Activated CD8-positive, alpha-beta T cell treated with anti-CD3 and anti-CD28 coated beads for 36 hours (primary cell): Measurements from ENCODE around the gene ELF1. TPM values are rescaled to one million over a fixed set of nuclear protein-coding genes. Genes with fewer than 3 reads are reported as not detected.

Experiments
- ATAC-seq: fragments of 200-7000 bp; cut with Tn5 transposase; one replicate; pipeline ENCODE4 v1.10.0; 2021; ENCODE audit warnings: mild to moderate bottlenecking, moderate library complexity
- CTCF ChIA-PET: fragments of 350-600 bp; sonication (Branson Sonifier 250); formaldehyde crosslinking; loops from one replicate; lab custom pipeline; 2021; ENCODE audit warnings: antibody characterized with exemption; lab: Charles Lee
- POLR2A ChIA-PET: fragments of 350-600 bp; sonication (Branson Sonifier 250); formaldehyde crosslinking; loops from one replicate; lab custom pipeline; 2021; ENCODE audit warnings: antibody characterized with exemption; lab: Charles Lee
- DNase-seq: peaks from one replicate; pipeline ENCODE4 v3.0.0-alpha.2; 2020
- H3K27ac Mint-ChIP-seq: one replicate; pipeline ENCODE4 v1.8.0; 2021; ENCODE audit warnings: mild to moderate bottlenecking, mixed read lengths
- H3K27me3 Mint-ChIP-seq: one replicate; pipeline ENCODE4 v1.8.0; 2021; ENCODE audit warnings: mixed read lengths
- H3K36me3 Mint-ChIP-seq: one replicate; pipeline ENCODE4 v1.8.0; 2021; ENCODE audit warnings: low read depth, mixed read lengths
- H3K4me1 Mint-ChIP-seq: one replicate; pipeline ENCODE4 v1.8.0; 2021; ENCODE audit warnings: low read depth, mixed read lengths
- H3K4me3 Mint-ChIP-seq: one replicate; pipeline ENCODE4 v1.8.0; 2021; ENCODE audit warnings: mild to moderate bottlenecking, moderate library complexity, mixed read lengths
- H3K9me3 Mint-ChIP-seq: one replicate; pipeline ENCODE4 v1.8.0; 2021; ENCODE audit warnings: mixed read lengths
- CTCF ChIP-seq: fragments of 200-600 bp; IDR thresholded peaks from one replicate; pipeline ENCODE4 v1.8.0; 2022; ENCODE audit warnings: antibody characterized with exemption, mild to moderate bottlenecking
- intact Hi-C: fragments of 100-400 bp; cut with micrococcal nuclease; formaldehyde crosslinking; loops from one replicate; pipeline ENCODE4 v1.10.0; 2022
- total RNA-seq, 2 experiments: library from RNA; stranded (reverse); gene quantifications; one replicate each; pipeline ENCODE4 v1.2.3, GENCODE V29; 2021

ELF1 gene
- total RNA-seq, 2 experiments from 2014 or later = 85.2 to 88.2 TPM

- Mint-ChIP-seq H3K27ac (peak overlapping the region; percentile 68), H3K27me3 (no peaks in the 10 kb centered on the region)
- no peak for TF ChIP-seq CTCF
Observed at GRCh38 chr13:41011382-41011956, 7.6 kb downstream of the ELF1 start.

GRCh38 chr13:41008349-41008980 is 10.7 kb downstream of the ELF1 start:
- POLR2A ChIA-PET = interaction anchor here (0.6 to 4.2 kb wide), 8 partner anchors 9 to 255 kb away, joined by 3 to 23 read pairs (median 4); partner anchors contain the start of genes ELF1 and MTRF1
- peak; percentile 57 for ATAC-seq
- Mint-ChIP-seq H3K4me3 (peak overlapping the region; percentile 55), H3K36me3 (peaks cover 42% of the 10 kb centered on the region), H3K27me3 (no peaks in the 10 kb centered on the region), H3K27ac (peak overlapping the region; percentile 87), H3K9me3 (no peaks in the 10 kb centered on the region), H3K4me1 (peaks cover 77% of the 10 kb centered on the region)
- intact Hi-C loops = no loop called here
- no peak for TF ChIP-seq CTCF
- no peak for DNase-seq
- CTCF ChIA-PET = interaction anchor here (0.7 to 2.2 kb wide), 10 partner anchors 10 to 947 kb away, joined by 3 to 10 read pairs (median 4); no protein-coding TSS in a partner anchor

More at GRCh38 chr13:41011382-41011956, 7.6 kb downstream of the ELF1 start:
- H3K4me1 Mint-ChIP-seq = peaks cover 65% of the 10 kb centered on the region
- CTCF ChIA-PET = interaction anchor here (0.7 to 2.7 kb wide), 8 partner anchors 10 to 43 kb away, joined by 3 to 9 read pairs (median 3); no protein-coding TSS in a partner anchor
- H3K9me3 Mint-ChIP-seq = no peaks in the 10 kb centered on the region
- POLR2A ChIA-PET = interaction anchor here (0.7 to 1.7 kb wide), 7 partner anchors 9 to 49 kb away, joined by 3 to 4 read pairs (median 3); no protein-coding TSS in a partner anchor
- ATAC-seq (no peak), DNase-seq (no peak)
- H3K4me3 Mint-ChIP-seq = no peak overlapping the region
- peaks cover 38% of the 10 kb centered on the region for H3K36me3 Mint-ChIP-seq
- intact Hi-C loops = loop anchor here (10.0 kb wide), 1 partner anchor 47 kb away; no protein-coding TSS in a partner anchor

- Mint-ChIP-seq H3K27ac (peak overlapping the region; percentile 87), H3K36me3 (peaks cover 37% of the 10 kb centered on the region), H3K4me1 (peaks cover 73% of the 10 kb centered on the region), H3K27me3 (no peaks in the 10 kb centered on the region), H3K9me3 (no peaks in the 10 kb centered on the region), H3K4me3 (peak overlapping the region; percentile 55)
- intact Hi-C loops = no loop called here
- DNase-seq (no peak), ATAC-seq (peak; percentile 24)
- ChIA-PET CTCF (interaction anchor here (0.7 to 2.2 kb wide), 5 partner anchors 12 to 946 kb away, joined by 3 to 10 read pairs (median 6); no protein-coding TSS in a partner anchor), POLR2A (interaction anchor here (0.7 to 4.2 kb wide), 4 partner anchors 9 to 79 kb away, joined by 3 to 23 read pairs (median 4); partner anchors contain the start of gene ELF1)
- TF ChIP-seq CTCF = no peak
Observed at GRCh38 chr13:41007744-41008128, 11.4 kb downstream of the ELF1 start.

GRCh38 chr13:41006978-41007743 is 12.0 kb downstream of the ELF1 start:
- no peak for TF ChIP-seq CTCF
- Mint-ChIP-seq H3K4me1 (peaks cover 73% of the 10 kb centered on the region), H3K9me3 (no peaks in the 10 kb centered on the region), H3K4me3 (peak overlapping the region; percentile 55), H3K27me3 (no peaks in the 10 kb centered on the region), H3K36me3 (peaks cover 35% of the 10 kb centered on the region), H3K27ac (peak overlapping the region; percentile 87)
- DNase-seq (no peak), ATAC-seq (no peak)
- CTCF ChIA-PET = interaction anchor here (0.7 to 2.2 kb wide), 4 partner anchors 32 to 945 kb away, joined by 3 to 10 read pairs (median 5); no protein-coding TSS in a partner anchor
- POLR2A ChIA-PET = interaction anchor here (0.7 to 4.2 kb wide), 4 partner anchors 10 to 28 kb away, joined by 3 to 23 read pairs (median 4); partner anchors contain the start of gene ELF1
- intact Hi-C loops = no loop called here
